ENCODE results near the gene AP5B1. TPM values are rescaled to one million over a fixed set of nuclear protein-coding genes. Genes with fewer than 3 reads are reported as not detected.
A peak's percentile ranks its signal among the peaks of the same experiment; 100 is the strongest.

Gene AP5B1
- total RNA-seq, 1 donor from 2014 or later: 10.2 TPM

- no peak for DNase-seq (ENCODE audit: low read depth)
These were observed 5.4 kb upstream of the AP5B1 start for GRCh38 chr11:65786008-65786785.

- no peak for DNase-seq (ENCODE audit: low read depth)
These were observed 4.7 kb upstream of the AP5B1 start for GRCh38 chr11:65785319-65786007.

- no peak for DNase-seq (ENCODE audit: low read depth)
These were observed 2.0 kb upstream of the AP5B1 start for GRCh38 chr11:65782816-65783228.

- no peak for DNase-seq (ENCODE audit: low read depth)
These were observed 1.4 kb upstream of the AP5B1 start for GRCh38 chr11:65781962-65782815.

- DNase-seq (ENCODE audit: low read depth): no peak
These were observed 581 bp upstream of the AP5B1 start for GRCh38 chr11:65781152-65781961.

GRCh38 chr11:65779919-65780769, 632 bp downstream of the AP5B1 start:
- DNase-seq (ENCODE audit: low read depth): peak; percentile 77

GRCh38 chr11:65779669-65779918, 1.2 kb downstream of the AP5B1 start:
- no peak for DNase-seq (ENCODE audit: low read depth)

GRCh38 chr11:65778901-65779668, 1.7 kb downstream of the AP5B1 start:
- no peak for DNase-seq (ENCODE audit: low read depth)

GRCh38 chr11:65778431-65778900, 2.3 kb downstream of the AP5B1 start:
- DNase-seq (ENCODE audit: low read depth): no peak

GRCh38 chr11:65777821-65778361, 2.9 kb downstream of the AP5B1 start:
- no peak for DNase-seq (ENCODE audit: low read depth)

- no peak for DNase-seq (ENCODE audit: low read depth)
These were observed 3.5 kb downstream of the AP5B1 start for GRCh38 chr11:65777241-65777640.

- DNase-seq (ENCODE audit: low read depth): no peak
These were observed 4.0 kb downstream of the AP5B1 start for GRCh38 chr11:65776710-65777141.

GRCh38 chr11:65776196-65776595, 4.6 kb downstream of the AP5B1 start:
- DNase-seq (ENCODE audit: low read depth): no peak

- no peak for DNase-seq (ENCODE audit: low read depth)
These were observed 6.1 kb downstream of the AP5B1 start for GRCh38 chr11:65774525-65775306.

GRCh38 chr11:65773784-65774411, 6.9 kb downstream of the AP5B1 start:
- DNase-seq (ENCODE audit: low read depth): peak; percentile 11

GRCh38 chr11:65771589-65772112, 9.1 kb downstream of the AP5B1 start:
- no peak for DNase-seq (ENCODE audit: low read depth)

- DNase-seq (ENCODE audit: low read depth): no peak
These were observed 9.7 kb downstream of the AP5B1 start for GRCh38 chr11:65770951-65771567.
